Transverse colon (tissue), 3 donors: ENCODE results near the gene TCF20.

Source experiments
- CTCF ChIP-seq, 5 experiments: fragments of 200-600 bp in 3 of 5; fragments of 450-650 bp in 2 of 5; sonication (generic) in 3 of 5; IDR thresholded peaks; 1 replicate in 2 of 5; 2 replicates in 3 of 5; pipeline ENCODE4 v1.5.1; 2016 to 2017; ENCODE audit warnings: antibody characterized with exemption in 5 of 5, inconsistent platforms in 3 of 5, mild to moderate bottlenecking in 2 of 5, moderate library complexity in 1 of 5
- POLR2A ChIP-seq: fragments of 450-650 bp; IDR thresholded peaks from one replicate; pipeline ENCODE4 v1.6.1; 2016; ENCODE audit warnings: antibody characterized with exemption, mild to moderate bottlenecking, moderate library complexity

- TF ChIP-seq CTCF (IDR thresholded peaks at IDR 0.05) (no peak), POLR2A (no peak)
Measured at GRCh38 chr22:42318967-42319366, 48.5 kb upstream of the TCF20 start.
